ENCODE measurements around the gene AFF2. TPM values are rescaled to one million over a fixed set of nuclear protein-coding genes. Genes with fewer than 3 reads are reported as not detected.
A peak's percentile ranks its signal among the peaks of the same experiment; 100 is the strongest.

The AFF2 gene
- total and polyA plus RNA-seq, 2 donors (not counting 3 experiments of a cell fraction or from before 2014, with no cell fraction given) = 0.03 to 0.07 TPM

DNA sequence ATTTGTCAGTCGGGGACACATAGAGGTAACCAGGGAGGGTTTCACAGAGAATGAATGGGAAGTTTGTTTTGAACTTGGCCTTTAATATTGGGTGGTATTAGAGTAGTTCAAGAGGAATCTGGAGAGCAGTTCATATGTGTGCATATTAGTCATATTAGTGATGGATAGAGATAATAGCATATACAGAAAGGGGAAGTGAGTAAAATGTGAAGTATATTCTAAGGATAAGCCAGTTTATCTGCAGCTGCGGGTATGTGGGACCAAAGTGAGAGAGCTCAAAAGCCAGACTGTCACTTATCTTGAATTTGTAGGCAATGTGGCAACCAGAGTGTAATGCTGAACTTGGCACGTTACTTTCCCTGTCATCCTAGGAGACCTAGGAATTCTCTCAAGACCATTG lies 169.9 kb downstream of the AFF2 start:
- Histone ChIP-seq H3K4me1 (ENCODE audit: control insufficient read depth, extremely low read depth, insufficient read depth, low read length) (no peaks in the 10 kb centered on the region), H3K9me3 (replicated peaks; ENCODE audit: control insufficient read depth, insufficient read depth, low read length) (no peaks in the 10 kb centered on the region), H4K20me1 (replicated peaks; ENCODE audit: control insufficient read depth, extremely low read depth, insufficient read depth, low read length) (no peaks in the 10 kb centered on the region), H3K4me2 (ENCODE audit: insufficient read depth, low read length) (no peak overlapping the region), H3K79me2 (ENCODE audit: control insufficient read depth, insufficient read depth, low read length) (no peaks in the 10 kb centered on the region), H3K9ac (replicated peaks; ENCODE audit: extremely low read depth, insufficient read depth, low read length) (no peak overlapping the region), H3K27me3 (ENCODE audit: control insufficient read depth in 2 of 2, insufficient read depth in 2 of 2, low read length in 2 of 2) (no peaks in the 10 kb centered on the region), H3K36me3 (ENCODE audit: control insufficient read depth in 2 of 2, extremely low read depth in 1 of 2, insufficient read depth in 2 of 2, low read length in 2 of 2) (no peaks in the 10 kb centered on the region), H3K27ac (ENCODE audit: insufficient read depth, low read depth, low read length) (no peak overlapping the region), H3K4me3 (replicated peaks in 1 of 3; ENCODE audit: insufficient read depth in 1 of 3, low read depth in 1 of 3, low read length in 3 of 3) (no peak overlapping the region), H3K9me1 (replicated peaks; ENCODE audit: control insufficient read depth, extremely low read depth, insufficient read depth, low read length) (no peaks in the 10 kb centered on the region), H2AFZ (ENCODE audit: low read depth, low read length) (no peak overlapping the region)
- CTCF ChIA-PET = no interaction called here
- dilution Hi-C loops (cut with MboI; ENCODE audit: extremely low pct_ligation_motif_present, low sequenced_read_pairs) = no loop called here
- no peak for DNase-seq (ENCODE audit: low read depth, low spot score)
- TF ChIP-seq JUN (IDR thresholded peaks at IDR 0.05; ENCODE audit: borderline replicate concordance, insufficient read depth, insufficient read length, low read depth) (no peak), POLR2AphosphoS5 (IDR thresholded peaks at IDR 0.05; ENCODE audit: insufficient read depth, low read depth, low read length) (no peak), FOS (IDR thresholded peaks at IDR 0.05; ENCODE audit: borderline replicate concordance, insufficient read depth, low read length) (no peak), MYC (IDR thresholded peaks at IDR 0.05; ENCODE audit: low read depth, low read length) (no peak)
- BruUV-seq (replicated peaks) = no TSS peak
- POLR2A ChIA-PET = no interaction called here
- intact Hi-C loops (cut with micrococcal nuclease) = no loop called here
- FAIRE-seq = no peak

DNA sequence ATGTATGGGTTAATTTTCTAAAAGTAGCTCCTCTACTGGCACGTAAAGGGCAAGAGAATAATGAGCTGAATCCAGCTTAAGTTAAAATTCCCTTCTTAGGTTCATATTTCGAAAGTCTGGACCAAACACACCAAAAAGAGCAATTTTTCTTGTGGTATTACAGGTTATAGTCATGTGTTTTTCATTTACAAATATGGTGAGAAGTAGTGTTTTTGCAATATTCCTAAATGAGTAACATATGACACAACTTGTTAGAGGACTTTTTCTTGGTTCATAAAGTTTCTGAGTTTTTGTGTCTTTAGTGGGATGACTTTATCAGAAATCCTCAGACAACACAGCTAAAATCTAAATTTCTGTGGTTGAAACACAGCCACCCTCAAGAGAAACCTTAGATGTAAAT lies 172.1 kb downstream of the AFF2 start:
- FAIRE-seq (peak; percentile 40), DNase-seq (ENCODE audit: low read depth, low spot score) (no peak)
- H3K36me3 ChIP-seq (ENCODE audit: control insufficient read depth in 2 of 2, extremely low read depth in 1 of 2, insufficient read depth in 2 of 2, low read length in 2 of 2) = no peaks in the 10 kb centered on the region
- no peaks in the 10 kb centered on the region for H3K9me1 ChIP-seq (replicated peaks; ENCODE audit: control insufficient read depth, extremely low read depth, insufficient read depth, low read length)
- no peaks in the 10 kb centered on the region for H3K27me3 ChIP-seq (ENCODE audit: control insufficient read depth in 2 of 2, insufficient read depth in 2 of 2, low read length in 2 of 2)
- H4K20me1 ChIP-seq (replicated peaks; ENCODE audit: control insufficient read depth, extremely low read depth, insufficient read depth, low read length) = no peaks in the 10 kb centered on the region
- no peak overlapping the region for H3K27ac ChIP-seq (ENCODE audit: insufficient read depth, low read depth, low read length)
- intact Hi-C loops (cut with micrococcal nuclease) = no loop called here
- TF ChIP-seq MYC (IDR thresholded peaks at IDR 0.05; ENCODE audit: low read depth, low read length) (no peak), FOS (IDR thresholded peaks at IDR 0.05; ENCODE audit: borderline replicate concordance, insufficient read depth, low read length) (no peak), POLR2A (IDR thresholded peaks at IDR 0.05; ENCODE audit: low read depth, low read length) (no peak), POLR2AphosphoS5 (IDR thresholded peaks at IDR 0.05; ENCODE audit: insufficient read depth, low read depth, low read length) (no peak), GATA2 (IDR thresholded peaks at IDR 0.05; ENCODE audit: insufficient read depth, insufficient read length, low read depth, low read length) (no peak), JUN (IDR thresholded peaks at IDR 0.05; ENCODE audit: borderline replicate concordance, insufficient read depth, insufficient read length, low read depth) (no peak), EZH2 (IDR thresholded peaks at IDR 0.05; ENCODE audit: borderline replicate concordance, low read depth, low read length, severe bottlenecking) (no peak)
- TF ChIP-seq, protein P1, sequence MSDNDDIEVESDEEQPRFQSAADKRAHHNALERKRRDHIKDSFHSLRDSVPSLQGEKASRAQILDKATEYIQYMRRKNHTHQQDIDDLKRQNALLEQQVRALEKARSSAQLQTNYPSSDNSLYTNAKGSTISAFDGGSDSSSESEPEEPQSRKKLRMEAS (IDR thresholded peaks at IDR 0.05; ENCODE audit: insufficient read depth, insufficient read length) = no peak
- TF ChIP-seq, protein P2, sequence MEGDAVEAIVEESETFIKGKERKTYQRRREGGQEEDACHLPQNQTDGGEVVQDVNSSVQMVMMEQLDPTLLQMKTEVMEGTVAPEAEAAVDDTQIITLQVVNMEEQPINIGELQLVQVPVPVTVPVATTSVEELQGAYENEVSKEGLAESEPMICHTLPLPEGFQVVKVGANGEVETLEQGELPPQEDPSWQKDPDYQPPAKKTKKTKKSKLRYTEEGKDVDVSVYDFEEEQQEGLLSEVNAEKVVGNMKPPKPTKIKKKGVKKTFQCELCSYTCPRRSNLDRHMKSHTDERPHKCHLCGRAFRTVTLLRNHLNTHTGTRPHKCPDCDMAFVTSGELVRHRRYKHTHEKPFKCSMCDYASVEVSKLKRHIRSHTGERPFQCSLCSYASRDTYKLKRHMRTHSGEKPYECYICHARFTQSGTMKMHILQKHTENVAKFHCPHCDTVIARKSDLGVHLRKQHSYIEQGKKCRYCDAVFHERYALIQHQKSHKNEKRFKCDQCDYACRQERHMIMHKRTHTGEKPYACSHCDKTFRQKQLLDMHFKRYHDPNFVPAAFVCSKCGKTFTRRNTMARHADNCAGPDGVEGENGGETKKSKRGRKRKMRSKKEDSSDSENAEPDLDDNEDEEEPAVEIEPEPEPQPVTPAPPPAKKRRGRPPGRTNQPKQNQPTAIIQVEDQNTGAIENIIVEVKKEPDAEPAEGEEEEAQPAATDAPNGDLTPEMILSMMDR (IDR thresholded peaks at IDR 0.05; ENCODE audit: extremely low read depth in 1 of 2, insufficient read depth in 1 of 2, low read depth in 1 of 2, low read length in 2 of 2) = no peak
- CTCF ChIA-PET = no interaction called here
- H2AFZ ChIP-seq (ENCODE audit: low read depth, low read length) = no peak overlapping the region
- no TSS peak for BruUV-seq (replicated peaks)
- no peaks in the 10 kb centered on the region for H3K4me1 ChIP-seq (ENCODE audit: control insufficient read depth, extremely low read depth, insufficient read depth, low read length)
- H3K4me3 ChIP-seq (replicated peaks in 1 of 3; ENCODE audit: insufficient read depth in 1 of 3, low read depth in 1 of 3, low read length in 3 of 3) = no peak overlapping the region
- POLR2A ChIA-PET = no interaction called here
- dilution Hi-C loops (cut with MboI; ENCODE audit: extremely low pct_ligation_motif_present, low sequenced_read_pairs) = no loop called here
- no peaks in the 10 kb centered on the region for H3K9me3 ChIP-seq (replicated peaks; ENCODE audit: control insufficient read depth, insufficient read depth, low read length)
- no peaks in the 10 kb centered on the region for H3K79me2 ChIP-seq (ENCODE audit: control insufficient read depth, insufficient read depth, low read length)
- H3K9ac ChIP-seq (replicated peaks; ENCODE audit: extremely low read depth, insufficient read depth, low read length) = no peak overlapping the region
- H3K4me2 ChIP-seq (ENCODE audit: insufficient read depth, low read length) = no peak overlapping the region

Measured in endothelial cell of umbilical vein (primary cell).